KG1 (cell line): ENCODE results near the gene AUTS2.

Experiments used
- DNase-seq: peaks from one replicate; lab custom pipeline; 2025; lab: John Stamatoyannopoulos, UW

Gene AUTS2

DNA sequence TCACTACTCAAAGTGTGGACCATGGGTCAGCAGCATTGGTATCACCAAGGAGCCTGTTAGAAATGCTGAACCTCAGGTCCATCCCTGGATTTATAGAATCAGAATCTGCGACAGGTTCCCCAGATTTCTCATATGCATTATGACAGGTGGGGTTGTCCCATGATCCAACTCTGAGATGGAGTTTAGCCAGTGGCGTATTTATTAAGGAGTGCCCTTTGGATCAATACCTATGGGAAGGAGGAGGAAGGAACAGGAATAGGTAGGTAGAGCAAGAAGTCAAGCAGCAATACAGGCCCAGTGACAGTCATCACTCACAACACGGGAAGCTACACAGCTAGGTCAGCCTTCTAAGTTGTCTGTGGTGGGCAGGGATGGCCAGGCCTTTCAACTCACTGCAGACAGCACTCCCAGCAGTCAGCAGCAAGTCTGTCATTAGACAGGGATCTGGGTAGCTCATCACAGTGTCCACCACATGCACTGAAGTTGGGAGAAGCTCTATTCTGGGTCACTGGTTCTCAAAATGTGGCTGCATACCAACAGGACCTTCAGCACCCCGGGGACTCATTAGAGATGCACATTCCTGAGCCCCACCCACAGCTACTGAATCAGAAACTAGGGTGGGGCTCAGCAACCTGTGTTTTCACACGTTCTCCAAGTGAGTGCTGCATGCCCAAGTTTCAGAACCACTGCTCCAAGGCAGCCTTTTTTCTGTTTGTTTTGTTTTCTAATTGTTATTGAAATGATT is 1001.3 kb downstream of the AUTS2 start:
- no peak for DNase-seq

- DNase-seq = no peak
These were observed 1002.7 kb downstream of the AUTS2 start for GRCh38 chr7:70600993-70601392.

- no peak for DNase-seq
These were observed 1003.8 kb downstream of the AUTS2 start for GRCh38 chr7:70602117-70602516.

GRCh38 chr7:70607281-70607680 is 1009.0 kb downstream of the AUTS2 start:
- no peak for DNase-seq

DNA sequence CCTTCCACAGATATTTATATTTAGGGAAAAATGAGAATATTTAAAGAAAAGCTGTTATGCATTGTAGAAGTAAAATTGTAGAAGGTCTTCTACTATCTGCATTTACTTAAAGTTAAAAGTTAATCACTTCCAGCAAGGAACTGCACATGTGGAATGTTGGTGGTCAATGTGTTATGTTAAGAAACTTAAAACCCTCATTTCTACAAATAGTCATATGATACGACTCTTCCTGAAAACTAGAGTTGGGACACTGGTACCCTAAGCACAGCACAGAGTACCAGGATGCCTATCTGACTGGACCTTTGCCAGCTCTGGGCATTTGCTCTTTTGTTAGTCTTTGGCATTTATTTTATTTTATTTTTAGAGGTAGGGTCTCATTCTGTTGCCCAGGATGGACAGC is 1009.5 kb downstream of the AUTS2 start:
- DNase-seq = no peak

DNA sequence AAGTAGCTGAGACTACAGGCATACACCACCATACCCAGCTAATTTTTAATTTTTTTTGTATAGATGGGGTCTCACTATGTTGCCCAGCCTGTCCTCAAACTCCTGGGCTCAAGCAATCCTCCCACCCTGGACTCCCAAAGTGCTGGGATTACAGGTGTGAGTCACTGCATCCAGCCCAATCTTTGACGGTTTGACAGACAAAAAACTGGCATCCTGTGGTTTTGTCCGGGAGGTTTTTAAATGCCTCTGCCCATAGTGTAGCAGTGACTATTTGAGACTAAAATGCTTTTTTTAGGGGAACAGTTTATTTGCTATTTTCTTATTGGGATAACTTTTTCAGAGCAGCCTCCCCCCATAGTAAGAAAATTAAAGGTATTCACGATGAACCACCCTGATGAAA is 1010.0 kb downstream of the AUTS2 start:
- DNase-seq = no peak

- no peak for DNase-seq
These were observed 1014.5 kb downstream of the AUTS2 start for GRCh38 chr7:70612811-70613210.

DNA sequence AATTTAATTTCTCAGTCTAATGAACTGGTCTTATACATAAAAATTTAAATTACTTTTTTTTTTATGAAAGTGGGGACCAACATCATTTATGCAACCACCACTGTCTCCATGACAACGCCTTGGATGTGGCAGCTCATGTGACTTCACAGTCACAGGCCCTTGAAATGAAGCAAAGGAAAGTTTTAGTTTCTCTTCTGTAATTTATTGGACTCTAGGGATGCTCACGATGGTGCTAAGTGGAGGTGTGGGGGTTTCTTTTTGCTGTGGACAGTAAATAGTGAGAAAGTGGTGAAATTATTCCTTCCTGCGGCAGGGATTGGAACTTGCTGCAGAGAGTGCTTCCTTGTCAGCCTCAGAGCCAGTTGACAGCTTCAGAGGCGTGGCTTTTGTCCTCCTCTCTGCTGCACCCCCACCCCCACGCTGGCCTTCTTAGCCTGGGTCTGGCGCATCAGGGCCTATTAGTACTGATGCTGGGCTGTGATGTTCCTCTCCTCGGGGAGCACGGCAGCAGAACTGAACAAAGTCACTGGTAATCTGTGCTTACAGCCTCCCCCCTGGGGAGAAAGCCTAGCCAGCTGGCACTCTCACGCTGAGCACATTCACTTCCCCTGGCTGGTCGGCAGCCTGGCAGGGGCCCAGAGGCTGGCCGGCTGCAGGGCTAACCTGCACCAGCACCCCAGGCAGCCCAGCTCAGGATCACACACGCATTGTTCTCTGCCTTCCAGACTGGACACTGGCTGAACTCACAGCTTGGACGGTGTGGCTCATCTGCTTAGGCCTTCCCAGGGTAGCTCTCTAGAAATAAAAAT is 1016.2 kb downstream of the AUTS2 start:
- no peak for DNase-seq

DNA sequence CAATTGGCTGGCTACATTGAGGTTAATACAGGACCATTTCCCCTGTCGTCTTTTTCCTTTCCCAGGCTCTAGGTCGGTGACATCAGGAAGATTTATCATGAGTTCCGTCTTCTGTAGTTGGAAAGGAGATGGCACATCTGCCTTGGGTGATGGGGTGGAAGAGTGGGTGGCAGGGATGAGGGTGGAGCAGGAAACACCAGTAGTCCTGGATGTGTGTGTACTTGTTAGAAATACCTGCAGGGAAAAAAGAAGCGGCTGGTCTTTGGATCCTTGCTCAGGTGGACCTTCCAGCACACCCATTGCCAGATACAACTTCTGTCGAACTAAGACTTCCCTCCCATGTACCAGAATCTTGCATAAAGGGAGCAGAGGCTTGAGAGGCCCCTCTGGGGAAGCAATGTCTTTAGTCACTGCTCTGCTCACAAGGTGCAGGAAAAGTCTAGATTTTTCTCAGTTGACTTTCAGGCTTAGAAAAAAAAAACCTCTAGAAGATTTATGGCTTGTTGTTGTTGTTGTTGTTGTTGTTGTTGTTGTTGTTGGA is 1016.9 kb downstream of the AUTS2 start:
- no peak for DNase-seq

GRCh38 chr7:70616211-70616610 is 1017.9 kb downstream of the AUTS2 start:
- DNase-seq = no peak

- no peak for DNase-seq
These were observed 1018.5 kb downstream of the AUTS2 start for GRCh38 chr7:70616821-70617220.

GRCh38 chr7:70618020-70618551 is 1019.8 kb downstream of the AUTS2 start:
- no peak for DNase-seq

GRCh38 chr7:70619130-70619529 is 1020.9 kb downstream of the AUTS2 start:
- DNase-seq = no peak

- no peak for DNase-seq
These were observed 1021.4 kb downstream of the AUTS2 start for GRCh38 chr7:70619659-70620058.

DNA sequence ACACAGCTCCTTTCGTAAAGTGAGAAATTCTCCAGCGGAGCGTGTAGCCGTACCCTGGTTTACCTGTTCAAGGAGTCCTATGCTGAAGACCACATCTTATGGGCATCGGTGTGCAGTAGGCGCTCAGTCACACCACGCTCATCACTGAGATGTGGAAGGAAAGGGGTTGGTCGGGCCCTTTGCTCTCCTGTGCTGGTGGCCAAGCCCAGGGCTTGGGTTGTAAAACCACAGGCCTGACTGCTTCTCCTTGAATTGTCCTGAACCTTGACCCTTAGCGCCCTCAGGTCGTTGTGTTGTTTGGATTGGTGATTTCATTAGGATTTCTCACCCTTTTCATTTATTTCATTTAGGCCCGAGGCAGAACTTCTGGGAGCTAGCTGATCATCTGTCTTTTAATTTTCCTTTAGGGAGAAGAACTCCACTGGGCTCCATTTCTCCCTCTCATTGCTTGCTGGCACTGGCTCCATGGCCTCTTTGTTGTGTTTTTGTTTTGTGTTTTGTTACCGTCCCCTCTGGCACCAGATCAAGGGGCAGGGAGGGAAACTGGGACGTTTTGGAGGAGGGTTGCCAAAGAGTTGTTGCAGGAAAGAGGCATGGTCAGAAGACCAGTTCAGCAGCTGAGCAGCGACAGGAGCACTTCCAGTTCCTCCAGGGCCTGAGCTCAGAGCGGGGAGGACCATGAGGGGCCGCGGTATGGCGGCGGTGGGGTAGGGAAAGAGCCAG is 1022.2 kb downstream of the AUTS2 start:
- DNase-seq = no peak

- no peak for DNase-seq
These were observed 1023.8 kb downstream of the AUTS2 start for GRCh38 chr7:70621954-70622600.

DNA sequence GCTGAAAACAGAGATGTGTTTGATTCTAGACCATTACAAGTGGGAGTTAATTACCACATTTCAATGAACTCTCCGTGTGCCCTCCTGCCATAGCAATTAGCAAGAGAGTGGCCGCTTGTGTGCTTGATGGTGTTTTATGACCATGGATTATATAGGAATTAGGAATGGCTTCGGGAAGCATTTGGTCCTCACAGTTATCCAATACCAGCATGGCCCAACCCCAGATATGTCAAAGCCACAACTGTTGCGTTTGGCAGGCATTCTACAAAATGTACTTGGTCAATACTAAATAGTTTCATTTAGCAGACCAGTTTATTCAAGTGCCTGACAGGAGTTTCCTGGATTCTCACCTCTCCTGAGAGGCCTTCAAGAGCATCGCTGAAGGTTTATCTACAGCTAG is 1024.7 kb downstream of the AUTS2 start:
- no peak for DNase-seq

GRCh38 chr7:70624500-70625103 is 1026.3 kb downstream of the AUTS2 start:
- no peak for DNase-seq

DNA sequence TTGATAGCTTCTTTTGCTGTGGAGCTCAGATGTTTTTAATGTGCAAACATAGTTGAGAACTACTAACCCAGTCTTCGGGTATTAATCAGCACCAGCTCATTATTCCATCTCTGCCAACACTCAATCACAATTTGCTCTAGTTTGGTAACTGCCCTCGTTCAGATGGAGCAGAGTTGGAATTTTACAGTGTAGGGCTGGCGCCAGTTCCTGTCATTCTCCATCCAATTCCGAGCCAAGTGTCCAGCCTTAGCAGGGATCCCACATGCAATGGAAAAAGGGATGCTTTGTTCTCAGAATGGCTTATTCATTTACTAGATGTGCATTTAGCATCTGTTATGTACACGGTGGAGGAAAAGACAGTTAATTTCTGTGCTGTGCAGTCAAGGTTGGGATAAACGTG is 1029.2 kb downstream of the AUTS2 start:
- DNase-seq = no peak

DNA sequence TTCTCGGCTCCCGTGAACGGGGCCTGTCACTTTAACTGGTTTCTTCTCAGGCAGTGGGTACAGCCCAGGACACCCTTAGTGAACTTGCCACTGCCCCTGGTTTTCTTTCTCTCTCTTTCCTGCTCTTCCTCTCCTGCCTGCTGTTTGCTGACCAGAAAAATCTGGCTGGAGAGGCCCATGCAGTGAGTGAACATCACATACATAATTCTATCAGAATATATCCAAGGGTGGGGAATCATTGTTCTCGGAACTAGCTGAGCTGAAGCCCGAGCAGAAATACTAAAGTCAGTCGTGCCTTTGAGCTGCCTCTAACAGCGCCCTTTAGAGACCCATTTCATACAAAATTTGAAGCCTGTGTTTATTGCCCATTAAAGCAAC is 1032.2 kb downstream of the AUTS2 start:
- no peak for DNase-seq

GRCh38 chr7:70630818-70631457 is 1032.7 kb downstream of the AUTS2 start:
- no peak for DNase-seq
